ENCODE results near the gene RARA.

Gene RARA

GRCh38 chr17:40312131-40312731, 3.3 kb downstream of the RARA start:
- TF ChIP-seq, protein P1, sequence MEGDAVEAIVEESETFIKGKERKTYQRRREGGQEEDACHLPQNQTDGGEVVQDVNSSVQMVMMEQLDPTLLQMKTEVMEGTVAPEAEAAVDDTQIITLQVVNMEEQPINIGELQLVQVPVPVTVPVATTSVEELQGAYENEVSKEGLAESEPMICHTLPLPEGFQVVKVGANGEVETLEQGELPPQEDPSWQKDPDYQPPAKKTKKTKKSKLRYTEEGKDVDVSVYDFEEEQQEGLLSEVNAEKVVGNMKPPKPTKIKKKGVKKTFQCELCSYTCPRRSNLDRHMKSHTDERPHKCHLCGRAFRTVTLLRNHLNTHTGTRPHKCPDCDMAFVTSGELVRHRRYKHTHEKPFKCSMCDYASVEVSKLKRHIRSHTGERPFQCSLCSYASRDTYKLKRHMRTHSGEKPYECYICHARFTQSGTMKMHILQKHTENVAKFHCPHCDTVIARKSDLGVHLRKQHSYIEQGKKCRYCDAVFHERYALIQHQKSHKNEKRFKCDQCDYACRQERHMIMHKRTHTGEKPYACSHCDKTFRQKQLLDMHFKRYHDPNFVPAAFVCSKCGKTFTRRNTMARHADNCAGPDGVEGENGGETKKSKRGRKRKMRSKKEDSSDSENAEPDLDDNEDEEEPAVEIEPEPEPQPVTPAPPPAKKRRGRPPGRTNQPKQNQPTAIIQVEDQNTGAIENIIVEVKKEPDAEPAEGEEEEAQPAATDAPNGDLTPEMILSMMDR (IDR thresholded peaks at IDR 0.05; ENCODE audit: low read depth, low read length, missing control alignments), result no peak
- DNase-seq (ENCODE audit: low read depth), result no peak
- no peak overlapping the region; the same call in 1 of the 2 replicates for H3K4me3 ChIP-seq (ENCODE audit: low read depth, low read length)

DNA sequence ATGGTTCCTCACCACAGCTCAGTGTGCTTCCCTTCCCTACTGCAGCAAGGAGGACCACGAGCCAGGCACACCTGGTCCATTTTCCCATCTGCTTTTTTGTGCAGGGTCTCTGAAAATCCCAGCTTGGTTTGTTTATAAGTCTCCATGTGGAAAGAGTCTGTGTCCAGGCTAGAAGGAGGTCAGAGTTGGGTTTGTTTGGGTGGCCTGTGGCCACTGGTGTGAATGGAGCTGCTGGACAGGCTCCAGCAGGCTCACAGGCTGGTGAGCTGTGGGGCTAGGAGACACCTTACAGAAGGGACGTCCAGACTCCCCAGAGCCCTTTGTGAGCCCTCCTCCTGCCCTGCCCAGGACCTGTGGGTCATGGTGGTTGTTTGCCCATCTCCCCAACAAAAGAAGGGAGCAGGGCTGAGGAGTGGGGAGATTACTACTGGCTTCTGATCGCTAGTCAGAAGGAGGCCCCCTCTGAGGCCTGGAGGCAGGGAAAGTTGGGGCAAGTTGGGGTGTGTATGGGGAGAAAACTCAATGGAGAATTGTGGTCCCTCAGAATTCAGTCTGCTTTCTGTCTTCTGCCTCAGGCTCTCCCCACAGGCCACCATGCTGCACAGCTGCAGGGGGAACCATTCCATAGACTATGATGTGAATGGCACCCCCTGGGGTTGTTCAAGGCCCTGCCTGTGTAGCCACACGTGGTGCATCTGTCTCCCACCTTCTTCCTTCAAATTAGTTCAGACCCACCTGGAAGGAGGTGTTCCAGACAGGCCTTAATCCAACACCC, 4.1 kb downstream of the RARA start:
- DNase-seq (ENCODE audit: low read depth), result no peak

GRCh38 chr17:40313668-40314583, 4.9 kb downstream of the RARA start:
- H3K4me3 ChIP-seq (ENCODE audit: low read depth, low read length), result no peak overlapping the region
- TF ChIP-seq, protein P1 (IDR thresholded peaks at IDR 0.05; ENCODE audit: low read depth, low read length, missing control alignments), result no peak
- DNase-seq (ENCODE audit: low read depth), result no peak

More for the DNA sequence above, 4.1 kb downstream of the RARA start:
- TF ChIP-seq, protein P1 (IDR thresholded peaks at IDR 0.05; ENCODE audit: low read depth, low read length, missing control alignments), result no peak
- no peak overlapping the region; the same call in 1 of the 2 replicates for H3K4me3 ChIP-seq (ENCODE audit: low read depth, low read length)

DNA sequence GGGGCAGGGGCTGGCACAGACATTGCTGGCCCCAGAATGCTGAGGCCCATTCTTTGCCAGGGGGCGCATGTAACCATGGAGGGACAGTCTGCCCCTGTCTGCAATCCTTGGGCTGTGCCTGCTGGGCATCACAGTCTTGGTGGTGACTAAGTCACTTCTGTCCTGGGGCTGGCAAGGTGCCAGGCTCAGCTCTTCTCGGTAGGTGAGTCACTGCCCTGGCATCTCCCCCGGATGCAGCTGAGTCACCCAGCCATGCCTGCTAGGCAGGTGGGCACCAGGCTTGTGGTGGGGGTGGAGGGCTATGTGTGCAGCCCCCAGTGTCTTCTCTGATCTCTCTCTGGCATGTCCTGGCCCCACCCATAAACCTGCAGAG, 5.6 kb downstream of the RARA start:
- no peak overlapping the region for H3K4me3 ChIP-seq (ENCODE audit: low read depth, low read length)
- no peak for DNase-seq (ENCODE audit: low read depth)
- TF ChIP-seq, protein P1 (IDR thresholded peaks at IDR 0.05; ENCODE audit: low read depth, low read length, missing control alignments), result no peak

DNA sequence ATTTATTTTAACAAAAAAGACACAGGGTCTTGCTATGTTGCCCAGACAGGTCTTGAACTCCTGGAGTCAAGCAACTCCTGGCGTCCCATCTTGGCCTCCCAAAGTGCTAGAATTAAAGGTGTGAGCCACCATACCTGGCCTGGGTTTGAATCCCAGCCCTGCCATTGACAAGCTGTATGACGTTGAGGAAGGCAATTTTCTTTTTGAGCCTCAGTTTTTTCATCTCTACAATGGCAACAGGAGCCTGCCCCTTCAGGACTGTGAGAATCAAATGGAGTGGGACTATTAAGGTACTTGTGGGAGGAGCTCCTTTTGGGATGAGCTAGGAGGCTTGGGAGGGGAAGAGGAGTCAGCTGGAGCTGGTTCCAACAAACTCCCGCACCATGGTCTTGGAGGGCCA, 6.2 kb downstream of the RARA start:
- TF ChIP-seq, protein P1 (IDR thresholded peaks at IDR 0.05; ENCODE audit: low read depth, low read length, missing control alignments), result no peak
- DNase-seq (ENCODE audit: low read depth), result no peak
- H3K4me3 ChIP-seq (ENCODE audit: low read depth, low read length), result no peak overlapping the region

DNA sequence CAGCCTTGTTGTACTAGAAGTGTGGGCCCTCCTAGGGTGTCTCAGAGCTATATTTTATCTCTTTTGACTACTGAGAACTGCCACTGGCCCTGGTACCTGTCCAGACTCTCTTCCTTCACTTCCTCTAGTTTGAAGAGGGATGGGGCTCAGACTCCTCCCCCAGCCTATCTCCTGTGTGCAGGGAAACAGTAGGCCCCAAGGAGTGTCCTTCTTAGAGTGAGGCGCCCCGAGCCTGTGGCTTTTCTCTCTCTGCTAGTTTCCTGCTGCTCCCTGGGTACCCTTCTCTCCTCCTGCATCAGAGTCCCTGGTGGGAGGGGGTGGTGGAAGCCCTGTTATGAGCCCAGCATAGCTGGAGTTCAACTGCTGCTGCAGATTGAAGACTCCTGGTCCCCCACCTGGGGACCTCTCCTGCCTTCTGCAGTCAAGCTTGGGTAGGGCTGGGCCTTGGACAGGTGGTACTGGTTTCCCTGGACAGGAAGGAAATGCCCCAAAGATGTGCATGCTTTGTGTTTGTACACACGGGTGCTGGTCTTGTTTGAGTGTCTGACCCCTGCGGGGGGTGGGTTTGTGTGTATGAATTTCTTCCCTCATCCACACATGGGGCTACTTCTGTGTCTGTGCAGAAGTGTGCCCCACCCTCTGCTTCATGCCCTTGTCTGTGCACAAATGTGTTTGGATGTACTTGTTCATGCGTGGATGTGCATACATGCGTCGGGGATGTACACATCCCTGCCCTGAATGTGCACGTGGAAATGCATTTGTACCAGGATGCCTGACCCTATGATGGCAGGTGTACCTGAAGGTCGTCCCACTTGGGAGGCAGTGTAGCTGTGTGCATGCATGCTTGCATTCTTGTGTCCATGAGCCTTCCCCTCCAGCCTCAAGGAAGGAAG, 6.9 kb downstream of the RARA start:
- no peak for DNase-seq (ENCODE audit: low read depth)
- TF ChIP-seq, protein P1 (IDR thresholded peaks at IDR 0.05; ENCODE audit: low read depth, low read length, missing control alignments), result no peak
- H3K4me3 ChIP-seq (ENCODE audit: low read depth, low read length), result no peak overlapping the region
